ENCODE data around the gene KRT38. TPM values are rescaled to one million over a fixed set of nuclear protein-coding genes. Genes with fewer than 3 reads are reported as not detected.

The KRT38 gene
- total RNA-seq, 1 experiment from 2014 or later = not detected

- POLR2A ChIA-PET = no interaction called here
- CTCF ChIA-PET = no interaction called here
- BruUV-seq (replicated peaks) = no TSS peak
These were observed 46.4 kb downstream of the KRT38 start for GRCh38 chr17:41394254-41394996.

GRCh38 chr17:41393826-41394225, 47.0 kb downstream of the KRT38 start:
- Mint-ChIP-seq H3K27ac (ENCODE audit: unreplicated experiment) (no peak overlapping the region), H3K4me1 (ENCODE audit: low read depth, unreplicated experiment) (peaks cover 15% of the 10 kb centered on the region), H3K36me3 (ENCODE audit: insufficient read depth, unreplicated experiment) (no peaks in the 10 kb centered on the region), H3K4me3 (ENCODE audit: unreplicated experiment) (no peak overlapping the region), H3K9me3 (ENCODE audit: unreplicated experiment) (no peaks in the 10 kb centered on the region), H3K27me3 (ENCODE audit: insufficient read depth, unreplicated experiment) (no peaks in the 10 kb centered on the region)
- no peaks in the 10 kb centered on the region for H3K27me3 ChIP-seq (replicated peaks; ENCODE audit: control insufficient read depth, insufficient read depth, low read length)
- intact Hi-C loops (cut with micrococcal nuclease; ENCODE audit: unreplicated experiment) = no loop called here
- ChIA-PET CTCF (no interaction called here), POLR2A (no interaction called here)
- no peak for DNase-seq
- peaks cover 19% of the 10 kb centered on the region for H3K4me1 ChIP-seq
- H3K36me3 ChIP-seq (ENCODE audit: control insufficient read depth, insufficient read depth, low read length) = no peaks in the 10 kb centered on the region
- TF ChIP-seq CTCF (IDR thresholded peaks at IDR 0.05; ENCODE audit: insufficient read depth in 1 of 2, low read depth in 1 of 2, low read length in 1 of 2, severe bottlenecking in 1 of 2, unreplicated experiment in 1 of 2) = no peak
- H3K9me3 ChIP-seq = no peaks in the 10 kb centered on the region
- no peak overlapping the region for H3K4me3 ChIP-seq (ENCODE audit: low read depth, low read length)
- BruUV-seq (replicated peaks) = no TSS peak

More at GRCh38 chr17:41394254-41394996, 46.4 kb downstream of the KRT38 start:
- no peak for TF ChIP-seq CTCF (IDR thresholded peaks at IDR 0.05; ENCODE audit: insufficient read depth in 1 of 2, low read depth in 1 of 2, low read length in 1 of 2, severe bottlenecking in 1 of 2, unreplicated experiment in 1 of 2)
- no peak overlapping the region for H3K4me3 Mint-ChIP-seq (ENCODE audit: unreplicated experiment)
- no peaks in the 10 kb centered on the region for H3K36me3 Mint-ChIP-seq (ENCODE audit: insufficient read depth, unreplicated experiment)
- intact Hi-C loops (cut with micrococcal nuclease; ENCODE audit: unreplicated experiment) = no loop called here
- Histone ChIP-seq H3K9me3 (no peaks in the 10 kb centered on the region), H3K27me3 (replicated peaks; ENCODE audit: control insufficient read depth, insufficient read depth, low read length) (no peaks in the 10 kb centered on the region), H3K36me3 (ENCODE audit: control insufficient read depth, insufficient read depth, low read length) (no peaks in the 10 kb centered on the region), H3K4me1 (peaks cover 19% of the 10 kb centered on the region), H3K4me3 (ENCODE audit: low read depth, low read length) (no peak overlapping the region)
- peaks cover 15% of the 10 kb centered on the region for H3K4me1 Mint-ChIP-seq (ENCODE audit: low read depth, unreplicated experiment)
- no peak overlapping the region for H3K27ac Mint-ChIP-seq (ENCODE audit: unreplicated experiment)
- no peaks in the 10 kb centered on the region for H3K9me3 Mint-ChIP-seq (ENCODE audit: unreplicated experiment)
- no peak for DNase-seq
- H3K27me3 Mint-ChIP-seq (ENCODE audit: insufficient read depth, unreplicated experiment) = no peaks in the 10 kb centered on the region

GRCh38 chr17:41393294-41393693, 47.5 kb downstream of the KRT38 start:
- Histone ChIP-seq H3K9me3 (no peaks in the 10 kb centered on the region), H3K27me3 (replicated peaks; ENCODE audit: control insufficient read depth, insufficient read depth, low read length) (no peaks in the 10 kb centered on the region), H3K4me3 (ENCODE audit: low read depth, low read length) (no peak overlapping the region), H3K4me1 (peaks cover 19% of the 10 kb centered on the region), H3K36me3 (ENCODE audit: control insufficient read depth, insufficient read depth, low read length) (no peaks in the 10 kb centered on the region)
- ChIA-PET POLR2A (no interaction called here), CTCF (no interaction called here)
- Mint-ChIP-seq H3K27ac (ENCODE audit: unreplicated experiment) (no peak overlapping the region), H3K27me3 (ENCODE audit: insufficient read depth, unreplicated experiment) (no peaks in the 10 kb centered on the region), H3K36me3 (ENCODE audit: insufficient read depth, unreplicated experiment) (no peaks in the 10 kb centered on the region), H3K4me3 (ENCODE audit: unreplicated experiment) (no peak overlapping the region), H3K9me3 (ENCODE audit: unreplicated experiment) (no peaks in the 10 kb centered on the region), H3K4me1 (ENCODE audit: low read depth, unreplicated experiment) (peaks cover 15% of the 10 kb centered on the region)
- no TSS peak for BruUV-seq (replicated peaks)
- DNase-seq = no peak
- intact Hi-C loops (cut with micrococcal nuclease; ENCODE audit: unreplicated experiment) = no loop called here
- no peak for TF ChIP-seq CTCF (IDR thresholded peaks at IDR 0.05; ENCODE audit: insufficient read depth in 1 of 2, low read depth in 1 of 2, low read length in 1 of 2, severe bottlenecking in 1 of 2, unreplicated experiment in 1 of 2)
